Esophagus muscularis mucosa (tissue), 3 donors: ENCODE results near the gene CTRL.

Experiments
- CTCF ChIP-seq, 3 experiments: fragments of 200-600 bp in 2 of 3; fragments of 450-650 bp in 1 of 3; sonication (generic) in 2 of 3; IDR thresholded peaks; one replicate each; pipeline ENCODE4 v1.5.1; 2017 to 2019; ENCODE audit warnings: antibody characterized with exemption in 3 of 3, mild to moderate bottlenecking in 2 of 3, moderate library complexity in 1 of 3
- POLR2A ChIP-seq: fragments of 450-650 bp; IDR thresholded peaks from one replicate; pipeline ENCODE4 v1.6.1; 2017; ENCODE audit warnings: antibody characterized with exemption, moderate library complexity, mild to moderate bottlenecking, low read depth

DNA sequence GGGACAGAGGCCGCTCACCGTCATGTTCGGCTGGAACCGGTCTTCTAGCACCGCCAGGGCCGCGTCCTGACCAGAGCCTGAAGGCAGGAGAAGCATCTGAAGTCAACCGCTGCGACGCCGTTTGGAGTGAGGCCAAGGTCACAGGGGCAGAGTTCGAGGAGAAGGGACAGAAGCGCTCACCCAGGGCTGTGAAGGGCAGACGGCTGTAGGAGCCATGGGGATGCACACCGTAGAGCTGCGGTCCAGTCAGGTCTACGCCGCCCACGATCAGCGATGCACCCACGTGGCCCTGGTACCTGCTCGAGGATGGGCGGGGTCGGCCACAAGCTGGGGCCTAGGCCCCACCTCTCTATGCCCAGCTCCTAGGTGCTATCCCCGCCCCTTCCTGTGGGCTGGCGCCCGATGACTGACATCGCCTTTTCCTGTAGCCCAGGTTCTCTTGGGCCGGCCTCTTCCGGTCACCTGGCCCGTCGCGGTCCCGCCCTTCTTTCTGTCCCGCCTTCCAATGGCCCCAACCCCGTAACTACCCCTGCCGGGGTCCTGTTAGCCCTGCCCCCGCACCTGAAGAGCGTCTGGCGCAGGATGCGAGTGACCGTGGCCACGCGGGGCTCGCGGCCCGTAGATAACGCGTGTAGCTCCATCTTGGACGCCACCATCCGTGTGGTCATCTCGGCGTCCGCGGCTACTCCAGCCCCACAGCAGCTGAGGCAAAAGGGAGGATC is 3.9 kb upstream of the CTRL start:
- TF ChIP-seq CTCF (IDR thresholded peaks at IDR 0.05) (no peak), POLR2A (peak; percentile 27)
